ENCODE results near the gene CFAP92.

- TF ChIP-seq CTCF (conservative IDR thresholded peaks at IDR 0.05 in 1 of 2, IDR thresholded peaks at IDR 0.05 in 1 of 2; ENCODE audit: extremely low read depth in 1 of 2, insufficient read depth in 1 of 2, low read depth in 1 of 2, low read length in 2 of 2): no peak
- no peak for TF ChIP-seq EZH2 (IDR thresholded peaks at IDR 0.05; ENCODE audit: borderline replicate concordance, low read length)
These were observed 61.2 kb downstream of the CFAP92 start for GRCh38 chr3:128932516-128933212.

All from mammary epithelial cell (primary cell).